SU-DHL-6 (cell line): ENCODE results near the gene TRIM36.

Experiments used
- CTCF ChIP-seq: fragments of 200-600 bp; sonication (generic); IDR thresholded peaks from one replicate; pipeline ENCODE4 v1.5.1; 2017; ENCODE audit warnings: antibody characterized with exemption, mild to moderate bottlenecking, low read length, moderate library complexity; ENCODE audit not compliant: insufficient read depth, poor library complexity, severe bottlenecking
- EZH2phosphoT487 ChIP-seq: fragments of 200-600 bp; sonication (generic), shearing (Covaris generic); conservative IDR thresholded peaks from 2 replicates; pipeline ENCODE4 v1.6.1; 2018; ENCODE audit warnings: mild to moderate bottlenecking, antibody characterized with exemption, low read length, moderate library complexity, mixed read lengths

GRCh38 chr5:115147052-115147451, 22.7 kb downstream of the TRIM36 start:
- TF ChIP-seq CTCF: no peak
- no peak for TF ChIP-seq EZH2phosphoT487
